K562 (cell line): ENCODE results near the gene LAPTM4A. TPM values are rescaled to one million over a fixed set of nuclear protein-coding genes. Genes with fewer than 3 reads are reported as not detected.

Experiments used
- CREB1 ChIP-seq, 2 experiments: sonication (generic) in 1 of 2; formaldehyde crosslinking in 1 of 2; IDR thresholded peaks; 2 replicates each; pipeline versions ENCODE4 v1.6.1 to v1.8.0; 2012 to 2022; ENCODE audit warnings: inconsistent platforms in 1 of 2, mild to moderate bottlenecking in 1 of 2, missing genetic modification reagents in 1 of 2, moderate library complexity in 1 of 2
- FOXK2 ChIP-seq, 2 experiments: fragments of 450-650 bp; IDR thresholded peaks in 1 of 2; conservative IDR thresholded peaks in 1 of 2; 2 replicates each; pipeline ENCODE4 v1.6.1; 2016; ENCODE audit warnings: low read depth in 2 of 2, mild to moderate bottlenecking in 1 of 2
- GABPA ChIP-seq: fragments of 200-800 bp; sonication (Bioruptor generic); conservative IDR thresholded peaks from 2 replicates; pipeline ENCODE4 v1.6.1; 2016; ENCODE audit warnings: low read depth, missing genetic modification characterization, missing compliant biosample characterization
- KLF1 ChIP-seq: fragments of 450-650 bp; IDR thresholded peaks from 2 replicates; pipeline ENCODE4 v1.6.1; 2016; ENCODE audit warnings: missing genetic modification characterization, missing compliant biosample characterization
- PCBP1 ChIP-seq: fragments of 200-400 bp; formaldehyde crosslinking; IDR thresholded peaks from 2 replicates; pipeline ENCODE4 v1.6.1; 2018; ENCODE audit warnings: mild to moderate bottlenecking, low read depth, low read length; ENCODE audit not compliant: poor library complexity, severe bottlenecking
- POLR3A ChIP-seq: IDR thresholded peaks from 2 replicates; pipeline ENCODE4 v1.6.1; 2011; ENCODE audit warnings: borderline replicate concordance, mild to moderate bottlenecking, moderate library complexity; ENCODE audit not compliant: insufficient read length, insufficient read depth; ENCODE audit errors: extremely low read depth
- SMAD4 ChIP-seq: fragments of 250-450 bp; sonication (Bioruptor Pico); conservative IDR thresholded peaks from 2 replicates; pipeline ENCODE4 v1.8.0; 2021; ENCODE audit warnings: inconsistent platforms, mild to moderate bottlenecking, moderate library complexity
- TARDBP ChIP-seq: fragments of 450-650 bp; IDR thresholded peaks from 2 replicates; pipeline ENCODE4 v1.6.1; 2016
- ZBTB2 ChIP-seq: fragments of 450-650 bp; IDR thresholded peaks from 2 replicates; pipeline ENCODE4 v1.6.1; 2016; ENCODE audit warnings: antibody characterized with exemption
- ZNF124 ChIP-seq: sonication (generic); formaldehyde crosslinking; IDR thresholded peaks from 2 replicates; pipeline ENCODE4 v1.8.1; 2022; ENCODE audit warnings: missing genetic modification reagents
- ZNF77 ChIP-seq: fragments of 250-450 bp; sonication (Bioruptor Pico); IDR thresholded peaks from 2 replicates; pipeline ENCODE4 v1.5.0; 2020
- polyA plus RNA-seq, 8 experiments: library from polyadenylated mRNA; depleted of rRNA in 4 of 8; stranded (reverse) in 5 of 8; unstranded in 3 of 8; fragments of >200 nt; fragmentation: Nextera tagmentation in 2 of 8; fragmentation: Illumina TruSeq in 1 of 8; extraction: Ambion mirVana in 2 of 8; extraction: Trizol in 1 of 8; gene quantifications; 2 replicates each; pipeline versions ENCODE4 v1.2.1 to v1.2.3, GENCODE V29; 2011 to 2014; ENCODE audit warnings: inconsistent platforms in 1 of 8, missing spikeins in 1 of 8
- total RNA-seq, 7 experiments: library from RNA; depleted of rRNA in 6 of 7; stranded (reverse); fragments of >200 nt in 6 of 7; fragmentation: Illumina TruSeq in 2 of 7; extraction: Trizol in 2 of 7; gene quantifications; 2 replicates each; pipeline versions ENCODE4 v1.2.1 to v1.2.3, GENCODE V29; 2011 to 2021; ENCODE audit warnings: low replicate concordance in 1 of 7
- TF ChIP-seq, protein P1 (sequence below), 2 experiments: fragments of 450-650 bp in 1 of 2; IDR thresholded peaks; 2 replicates each; pipeline ENCODE4 v1.6.1; 2011 to 2017; ENCODE audit warnings: low read depth in 2 of 2, antibody characterized with exemption in 1 of 2, borderline replicate concordance in 1 of 2, low read length in 1 of 2, mild to moderate bottlenecking in 1 of 2, mixed read lengths in 1 of 2; ENCODE audit not compliant: control insufficient read depth in 1 of 2
- TF ChIP-seq, protein P2 (sequence below): sonication (generic); formaldehyde crosslinking; IDR thresholded peaks from 2 replicates; pipeline ENCODE4 v1.8.1; 2023; ENCODE audit warnings: mild to moderate bottlenecking, missing genetic modification reagents, moderate library complexity
- TF ChIP-seq, protein P3 (sequence below): sonication (generic); formaldehyde crosslinking; IDR thresholded peaks from 2 replicates; pipeline ENCODE4 v1.8.1; 2023; ENCODE audit warnings: mild to moderate bottlenecking, missing genetic modification reagents

The LAPTM4A gene
- total and polyA plus RNA-seq, 9 of the 15 experiments (the other 6 are each of a cell fraction or from before 2014, with no cell fraction given): 13.4 to 157 (median 50.1) TPM

DNA sequence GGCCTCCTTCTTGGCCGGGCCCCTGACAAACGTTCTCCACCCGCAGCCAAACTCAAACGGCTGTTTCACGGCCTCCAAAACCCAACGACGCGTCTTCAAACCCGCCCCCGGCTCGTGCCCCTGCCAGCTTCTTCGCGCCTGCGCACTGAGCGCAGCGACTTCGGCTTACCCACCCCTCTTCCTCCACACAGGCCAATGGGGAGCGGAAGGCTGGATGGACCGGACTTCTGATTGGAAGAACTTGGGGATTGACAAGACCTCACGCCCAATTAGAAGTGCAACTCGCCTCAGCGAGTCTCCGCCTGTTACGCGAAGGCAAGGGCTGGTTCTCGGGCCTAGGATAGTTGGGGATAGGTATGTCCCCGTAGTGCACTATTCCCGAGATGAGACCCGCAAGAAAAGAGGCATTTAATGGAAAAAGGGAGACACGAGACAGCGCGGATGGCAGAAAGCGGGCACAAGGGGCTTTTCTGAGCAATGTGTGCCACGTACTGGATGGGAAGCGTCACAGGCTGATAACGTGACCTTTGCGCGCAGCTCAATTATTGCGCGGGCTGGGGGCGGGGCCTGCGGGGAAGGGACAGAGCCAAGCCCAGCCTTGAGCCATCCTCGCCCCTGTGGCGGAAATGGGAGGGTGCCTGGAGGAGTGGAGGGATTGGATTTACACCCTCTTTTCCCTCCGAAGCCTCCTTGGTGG is at the start of gene LAPTM4A (continued):
- TF ChIP-seq, protein P1, sequence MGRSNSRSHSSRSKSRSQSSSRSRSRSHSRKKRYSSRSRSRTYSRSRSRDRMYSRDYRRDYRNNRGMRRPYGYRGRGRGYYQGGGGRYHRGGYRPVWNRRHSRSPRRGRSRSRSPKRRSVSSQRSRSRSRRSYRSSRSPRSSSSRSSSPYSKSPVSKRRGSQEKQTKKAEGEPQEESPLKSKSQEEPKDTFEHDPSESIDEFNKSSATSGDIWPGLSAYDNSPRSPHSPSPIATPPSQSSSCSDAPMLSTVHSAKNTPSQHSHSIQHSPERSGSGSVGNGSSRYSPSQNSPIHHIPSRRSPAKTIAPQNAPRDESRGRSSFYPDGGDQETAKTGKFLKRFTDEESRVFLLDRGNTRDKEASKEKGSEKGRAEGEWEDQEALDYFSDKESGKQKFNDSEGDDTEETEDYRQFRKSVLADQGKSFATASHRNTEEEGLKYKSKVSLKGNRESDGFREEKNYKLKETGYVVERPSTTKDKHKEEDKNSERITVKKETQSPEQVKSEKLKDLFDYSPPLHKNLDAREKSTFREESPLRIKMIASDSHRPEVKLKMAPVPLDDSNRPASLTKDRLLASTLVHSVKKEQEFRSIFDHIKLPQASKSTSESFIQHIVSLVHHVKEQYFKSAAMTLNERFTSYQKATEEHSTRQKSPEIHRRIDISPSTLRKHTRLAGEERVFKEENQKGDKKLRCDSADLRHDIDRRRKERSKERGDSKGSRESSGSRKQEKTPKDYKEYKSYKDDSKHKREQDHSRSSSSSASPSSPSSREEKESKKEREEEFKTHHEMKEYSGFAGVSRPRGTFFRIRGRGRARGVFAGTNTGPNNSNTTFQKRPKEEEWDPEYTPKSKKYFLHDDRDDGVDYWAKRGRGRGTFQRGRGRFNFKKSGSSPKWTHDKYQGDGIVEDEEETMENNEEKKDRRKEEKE (IDR thresholded peaks at IDR 0.05; ENCODE audit: borderline replicate concordance in 1 of 2, control insufficient read depth in 1 of 2, low read depth in 2 of 2, low read length in 1 of 2): no peak
- peak; percentile 81; the same call in 1 of the 2 replicates for TF ChIP-seq TARDBP
- peak; percentile 94 for TF ChIP-seq ZBTB2
- TF ChIP-seq POLR3A: no peak
- no peak for TF ChIP-seq PCBP1
- no peak for TF ChIP-seq ZNF124 (CRISPR knock-in tag)
- no peak for TF ChIP-seq ZNF77
- TF ChIP-seq KLF1 (tag): no peak
- TF ChIP-seq SMAD4 (CRISPR knock-in tag): no peak
- peak; percentile 96 for TF ChIP-seq CREB1 (IDR thresholded peaks at IDR 0.05)
- TF ChIP-seq CREB1 (CRISPR knock-in tag; IDR thresholded peaks at IDR 0.05): peak; percentile 86
- peak; percentile 84 to 86; a peak in 3 of 4 replicates for TF ChIP-seq FOXK2 (conservative IDR thresholded peaks at IDR 0.05 in 1 of 2, IDR thresholded peaks at IDR 0.05 in 1 of 2; ENCODE audit: low read depth in 2 of 2)
- peak; percentile 63 for TF ChIP-seq GABPA (tag)
- TF ChIP-seq, protein P2, sequence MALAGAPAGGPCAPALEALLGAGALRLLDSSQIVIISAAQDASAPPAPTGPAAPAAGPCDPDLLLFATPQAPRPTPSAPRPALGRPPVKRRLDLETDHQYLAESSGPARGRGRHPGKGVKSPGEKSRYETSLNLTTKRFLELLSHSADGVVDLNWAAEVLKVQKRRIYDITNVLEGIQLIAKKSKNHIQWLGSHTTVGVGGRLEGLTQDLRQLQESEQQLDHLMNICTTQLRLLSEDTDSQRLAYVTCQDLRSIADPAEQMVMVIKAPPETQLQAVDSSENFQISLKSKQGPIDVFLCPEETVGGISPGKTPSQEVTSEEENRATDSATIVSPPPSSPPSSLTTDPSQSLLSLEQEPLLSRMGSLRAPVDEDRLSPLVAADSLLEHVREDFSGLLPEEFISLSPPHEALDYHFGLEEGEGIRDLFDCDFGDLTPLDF (CRISPR knock-in tag): no peak
- TF ChIP-seq, protein P3, sequence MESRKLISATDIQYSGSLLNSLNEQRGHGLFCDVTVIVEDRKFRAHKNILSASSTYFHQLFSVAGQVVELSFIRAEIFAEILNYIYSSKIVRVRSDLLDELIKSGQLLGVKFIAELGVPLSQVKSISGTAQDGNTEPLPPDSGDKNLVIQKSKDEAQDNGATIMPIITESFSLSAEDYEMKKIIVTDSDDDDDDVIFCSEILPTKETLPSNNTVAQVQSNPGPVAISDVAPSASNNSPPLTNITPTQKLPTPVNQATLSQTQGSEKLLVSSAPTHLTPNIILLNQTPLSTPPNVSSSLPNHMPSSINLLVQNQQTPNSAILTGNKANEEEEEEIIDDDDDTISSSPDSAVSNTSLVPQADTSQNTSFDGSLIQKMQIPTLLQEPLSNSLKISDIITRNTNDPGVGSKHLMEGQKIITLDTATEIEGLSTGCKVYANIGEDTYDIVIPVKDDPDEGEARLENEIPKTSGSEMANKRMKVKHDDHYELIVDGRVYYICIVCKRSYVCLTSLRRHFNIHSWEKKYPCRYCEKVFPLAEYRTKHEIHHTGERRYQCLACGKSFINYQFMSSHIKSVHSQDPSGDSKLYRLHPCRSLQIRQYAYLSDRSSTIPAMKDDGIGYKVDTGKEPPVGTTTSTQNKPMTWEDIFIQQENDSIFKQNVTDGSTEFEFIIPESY (CRISPR knock-in tag): no peak
